ENCODE data around the gene CD46.

The CD46 gene

DNA sequence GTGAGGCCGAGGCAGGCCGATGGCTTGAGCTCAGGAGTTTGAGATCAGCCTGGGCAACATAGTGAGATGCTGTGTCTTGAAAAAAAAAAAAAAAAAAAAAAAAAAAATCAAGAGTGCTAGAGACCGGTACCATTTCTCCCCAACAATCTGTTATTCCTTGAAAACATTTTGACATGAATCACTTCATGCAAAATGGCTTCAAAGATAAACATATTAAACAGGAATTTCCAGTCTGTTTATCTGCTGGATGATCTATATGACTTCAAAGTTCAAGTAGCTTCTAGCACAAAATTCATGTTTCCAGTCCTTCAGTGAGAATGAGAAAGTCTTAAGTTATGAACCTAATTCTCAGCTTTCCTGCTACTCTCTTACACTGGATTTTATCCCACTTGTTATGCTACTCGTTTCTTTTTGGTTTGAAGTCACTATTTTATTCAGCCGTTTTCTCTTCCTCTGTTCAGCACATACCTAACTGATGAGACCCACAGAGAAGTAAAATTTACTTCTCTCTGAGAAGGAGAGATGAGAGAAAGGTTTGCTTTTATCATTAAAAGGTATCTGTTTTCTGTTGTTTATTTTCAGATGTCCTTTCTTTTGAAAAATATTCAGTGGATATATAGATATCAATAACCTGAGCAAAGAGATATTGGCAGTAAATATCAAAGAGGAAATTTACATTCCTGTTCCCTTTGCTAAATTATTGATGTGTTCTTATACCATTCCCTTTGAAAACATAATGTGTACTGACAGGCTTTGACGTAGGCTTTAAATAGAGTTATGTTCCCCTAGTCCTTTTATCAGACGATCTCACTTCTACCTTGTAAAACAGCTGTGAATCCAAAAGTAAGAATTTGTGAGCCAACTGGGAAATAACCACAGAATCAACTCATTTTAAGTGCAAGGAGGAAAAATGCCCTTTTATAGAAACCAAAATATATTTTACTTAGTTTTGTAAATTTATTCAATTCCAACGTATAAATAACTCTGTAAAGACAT lies 38.2 kb downstream of the CD46 start:
- in situ Hi-C loops (cut with MboI; ENCODE audit: low sequenced_read_pairs, unreplicated experiment): no loop called here
- no peak for DNase-seq (ENCODE audit: low spot score)
- TF ChIP-seq, protein P1, sequence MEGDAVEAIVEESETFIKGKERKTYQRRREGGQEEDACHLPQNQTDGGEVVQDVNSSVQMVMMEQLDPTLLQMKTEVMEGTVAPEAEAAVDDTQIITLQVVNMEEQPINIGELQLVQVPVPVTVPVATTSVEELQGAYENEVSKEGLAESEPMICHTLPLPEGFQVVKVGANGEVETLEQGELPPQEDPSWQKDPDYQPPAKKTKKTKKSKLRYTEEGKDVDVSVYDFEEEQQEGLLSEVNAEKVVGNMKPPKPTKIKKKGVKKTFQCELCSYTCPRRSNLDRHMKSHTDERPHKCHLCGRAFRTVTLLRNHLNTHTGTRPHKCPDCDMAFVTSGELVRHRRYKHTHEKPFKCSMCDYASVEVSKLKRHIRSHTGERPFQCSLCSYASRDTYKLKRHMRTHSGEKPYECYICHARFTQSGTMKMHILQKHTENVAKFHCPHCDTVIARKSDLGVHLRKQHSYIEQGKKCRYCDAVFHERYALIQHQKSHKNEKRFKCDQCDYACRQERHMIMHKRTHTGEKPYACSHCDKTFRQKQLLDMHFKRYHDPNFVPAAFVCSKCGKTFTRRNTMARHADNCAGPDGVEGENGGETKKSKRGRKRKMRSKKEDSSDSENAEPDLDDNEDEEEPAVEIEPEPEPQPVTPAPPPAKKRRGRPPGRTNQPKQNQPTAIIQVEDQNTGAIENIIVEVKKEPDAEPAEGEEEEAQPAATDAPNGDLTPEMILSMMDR (IDR thresholded peaks at IDR 0.05; ENCODE audit: borderline replicate concordance, control extremely low read depth, extremely low read depth, insufficient read depth, missing control alignments): no peak

DNA sequence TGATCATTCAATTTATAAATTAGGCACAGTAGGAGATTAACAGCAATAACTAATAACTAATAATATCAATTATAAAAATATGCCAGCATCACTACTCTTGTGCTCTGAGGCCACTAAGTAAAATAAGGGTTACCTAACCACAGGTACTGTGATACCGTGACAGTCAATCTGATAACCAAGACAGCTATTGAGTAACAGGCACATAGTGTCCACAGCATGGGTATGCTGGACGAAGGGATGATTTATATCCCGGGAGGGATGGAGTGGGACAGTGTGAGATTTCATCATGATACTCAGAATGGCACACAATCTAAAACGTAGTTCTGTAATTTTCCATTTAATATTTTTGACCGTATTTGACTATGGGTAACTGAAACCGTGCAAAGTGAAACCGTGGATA lies 39.4 kb downstream of the CD46 start:
- TF ChIP-seq, protein P1 (IDR thresholded peaks at IDR 0.05; ENCODE audit: borderline replicate concordance, control extremely low read depth, extremely low read depth, insufficient read depth, missing control alignments): no peak
- in situ Hi-C loops (cut with MboI; ENCODE audit: low sequenced_read_pairs, unreplicated experiment): no loop called here
- DNase-seq (ENCODE audit: low spot score): no peak

DNA sequence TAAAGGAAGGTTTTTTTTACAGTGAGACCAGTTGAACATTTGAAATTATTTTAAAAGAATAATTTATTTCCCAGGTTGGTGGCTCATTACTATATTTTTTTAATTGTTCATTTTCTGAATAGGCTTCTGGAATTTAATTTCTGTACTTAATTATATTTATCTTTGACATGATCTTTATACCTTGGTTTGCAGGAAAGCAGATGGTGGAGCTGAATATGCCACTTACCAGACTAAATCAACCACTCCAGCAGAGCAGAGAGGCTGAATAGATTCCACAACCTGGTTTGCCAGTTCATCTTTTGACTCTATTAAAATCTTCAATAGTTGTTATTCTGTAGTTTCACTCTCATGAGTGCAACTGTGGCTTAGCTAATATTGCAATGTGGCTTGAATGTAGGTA lies 41.5 kb downstream of the CD46 start:
- in situ Hi-C loops (cut with MboI; ENCODE audit: low sequenced_read_pairs, unreplicated experiment): no loop called here

DNA sequence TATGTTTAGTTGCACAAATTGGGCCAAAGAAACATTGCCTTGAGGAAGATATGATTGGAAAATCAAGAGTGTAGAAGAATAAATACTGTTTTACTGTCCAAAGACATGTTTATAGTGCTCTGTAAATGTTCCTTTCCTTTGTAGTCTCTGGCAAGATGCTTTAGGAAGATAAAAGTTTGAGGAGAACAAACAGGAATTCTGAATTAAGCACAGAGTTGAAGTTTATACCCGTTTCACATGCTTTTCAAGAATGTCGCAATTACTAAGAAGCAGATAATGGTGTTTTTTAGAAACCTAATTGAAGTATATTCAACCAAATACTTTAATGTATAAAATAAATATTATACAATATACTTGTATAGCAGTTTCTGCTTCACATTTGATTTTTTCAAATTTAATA lies 43.0 kb downstream of the CD46 start:
- TF ChIP-seq, protein P1 (IDR thresholded peaks at IDR 0.05; ENCODE audit: borderline replicate concordance, control extremely low read depth, extremely low read depth, insufficient read depth, missing control alignments): no peak
- in situ Hi-C loops (cut with MboI; ENCODE audit: low sequenced_read_pairs, unreplicated experiment): no loop called here

More for the DNA sequence above, 41.5 kb downstream of the CD46 start:
- DNase-seq (ENCODE audit: low spot score): no peak
- TF ChIP-seq, protein P1 (IDR thresholded peaks at IDR 0.05; ENCODE audit: borderline replicate concordance, control extremely low read depth, extremely low read depth, insufficient read depth, missing control alignments): no peak

DNA sequence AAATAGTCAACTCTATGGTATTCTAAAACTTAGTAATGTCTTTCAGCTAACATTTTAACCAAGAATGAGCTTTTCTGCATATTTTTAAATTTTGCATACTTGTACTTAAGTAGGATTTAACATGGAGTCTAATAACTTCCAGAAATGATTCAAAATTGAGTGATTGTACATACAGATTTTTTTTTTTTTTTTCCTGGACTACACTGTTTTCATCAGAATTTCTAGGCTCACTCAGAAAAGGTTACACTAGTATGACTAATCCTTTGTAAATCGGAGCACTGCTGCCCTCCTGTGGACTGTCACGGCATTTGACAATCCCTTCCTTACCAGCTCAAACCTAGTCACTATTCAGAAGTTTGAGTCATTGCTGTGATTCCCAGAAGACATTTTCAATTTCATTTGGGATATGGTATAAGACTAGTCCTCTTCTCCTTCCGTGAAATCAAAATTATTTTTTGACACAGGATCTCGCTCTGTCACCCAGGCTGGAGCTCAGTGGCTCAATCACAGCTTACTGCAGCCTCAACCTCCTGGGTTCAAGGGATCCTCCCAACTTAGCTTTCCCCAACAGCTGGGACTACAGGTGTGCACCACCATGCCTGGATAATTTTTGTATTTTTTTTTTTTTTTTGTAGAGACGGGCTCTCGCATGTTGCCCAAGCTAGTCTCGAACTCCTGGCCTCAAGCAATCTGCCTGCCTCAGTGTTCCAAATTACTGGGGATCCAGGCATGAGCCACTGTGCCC lies 45.5 kb downstream of the CD46 start:
- TF ChIP-seq, protein P1 (IDR thresholded peaks at IDR 0.05; ENCODE audit: borderline replicate concordance, control extremely low read depth, extremely low read depth, insufficient read depth, missing control alignments): peak; percentile 75
- in situ Hi-C loops (cut with MboI; ENCODE audit: low sequenced_read_pairs, unreplicated experiment): no loop called here
- peak; percentile 63 for DNase-seq (ENCODE audit: low spot score)

More for the DNA sequence above, 43.0 kb downstream of the CD46 start:
- DNase-seq (ENCODE audit: low spot score): no peak

DNA sequence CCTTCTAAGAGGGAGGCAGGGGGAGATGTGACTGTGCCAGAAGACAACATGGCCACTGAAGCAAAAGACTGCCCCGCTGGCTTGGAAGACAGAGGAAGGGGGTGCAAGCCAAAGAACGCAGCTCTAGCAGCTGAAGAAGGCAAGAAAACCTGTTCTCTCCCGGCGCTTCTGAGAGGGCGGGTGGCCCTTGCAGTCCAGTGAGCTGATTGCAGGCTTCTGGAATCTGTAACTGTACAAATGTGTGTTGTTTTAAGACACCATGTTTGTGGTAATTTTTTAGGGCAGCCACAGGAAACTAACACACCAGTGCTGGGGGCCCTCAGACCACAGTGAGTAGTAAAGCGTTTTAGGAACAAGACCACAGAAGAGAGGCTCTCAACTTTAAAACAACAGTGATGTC lies 47.0 kb downstream of the CD46 start:
- TF ChIP-seq, protein P1 (IDR thresholded peaks at IDR 0.05; ENCODE audit: borderline replicate concordance, control extremely low read depth, extremely low read depth, insufficient read depth, missing control alignments): no peak
- no peak for DNase-seq (ENCODE audit: low spot score)
- in situ Hi-C loops (cut with MboI; ENCODE audit: low sequenced_read_pairs, unreplicated experiment): no loop called here
